ENCODE data around the gene IMMT.

The IMMT gene

GRCh38 chr2:86176597-86176996 is 18.7 kb downstream of the IMMT start:
- no peak overlapping the region for H3K4me2 ChIP-seq (ENCODE audit: low read length, poor library complexity, severe bottlenecking)
- no peak overlapping the region for H4K91ac ChIP-seq (ENCODE audit: low read length)
- no peaks in the 10 kb centered on the region for H3K4me1 ChIP-seq (ENCODE audit: control insufficient read depth, insufficient read depth, low read depth, low read length)
- peaks cover 21 to 72% of the 10 kb centered on the region in 2 experiments for H3K36me3 ChIP-seq (ENCODE audit: control insufficient read depth in 1 of 2, insufficient read depth in 2 of 2, low read depth in 1 of 2, low read length in 2 of 2)
- H2BK5ac ChIP-seq (ENCODE audit: low read depth, low read length, poor library complexity, severe bottlenecking): no peak overlapping the region
- no peak overlapping the region for H4K8ac ChIP-seq (ENCODE audit: low read length)
- no peaks in the 10 kb centered on the region for H3K9me3 ChIP-seq (ENCODE audit: control insufficient read depth, low read length)
- H3K27me3 ChIP-seq (ENCODE audit: control insufficient read depth in 1 of 2, insufficient read depth in 1 of 2, low read length in 2 of 2): no peaks in the 10 kb centered on the region
- H3K23ac ChIP-seq (ENCODE audit: low read length in 2 of 2): no peak overlapping the region
- no peak overlapping the region for H3K4ac ChIP-seq (ENCODE audit: low read depth in 1 of 2, low read length in 2 of 2)
- no peak overlapping the region for H2BK15ac ChIP-seq (ENCODE audit: low read depth, poor library complexity, severe bottlenecking)
- H3K4me3 ChIP-seq (ENCODE audit: insufficient read depth in 1 of 2, low read depth in 1 of 2, low read length in 2 of 2): no peak overlapping the region
- no peak overlapping the region for H3K14ac ChIP-seq (ENCODE audit: low read length in 2 of 2)
- H2BK12ac ChIP-seq (ENCODE audit: low read length in 2 of 2): no peak overlapping the region
- H3K27ac ChIP-seq (ENCODE audit: low read length, poor library complexity, severe bottlenecking): no peak overlapping the region
- DNase-seq: no peak
- H3K18ac ChIP-seq (ENCODE audit: low read depth in 1 of 2, low read length in 2 of 2): no peak overlapping the region
- H2AK5ac ChIP-seq (ENCODE audit: low read length, severe bottlenecking): no peak overlapping the region
- H3K9ac ChIP-seq (ENCODE audit: low read length): no peak overlapping the region
- H3K79me1 ChIP-seq (replicated peaks; ENCODE audit: low read length, poor library complexity, severe bottlenecking): peaks cover 17% of the 10 kb centered on the region
- H2AFZ ChIP-seq (ENCODE audit: low read depth, low read length): no peak overlapping the region
- H2BK120ac ChIP-seq (ENCODE audit: low read depth, low read length): no peak overlapping the region

DNA sequence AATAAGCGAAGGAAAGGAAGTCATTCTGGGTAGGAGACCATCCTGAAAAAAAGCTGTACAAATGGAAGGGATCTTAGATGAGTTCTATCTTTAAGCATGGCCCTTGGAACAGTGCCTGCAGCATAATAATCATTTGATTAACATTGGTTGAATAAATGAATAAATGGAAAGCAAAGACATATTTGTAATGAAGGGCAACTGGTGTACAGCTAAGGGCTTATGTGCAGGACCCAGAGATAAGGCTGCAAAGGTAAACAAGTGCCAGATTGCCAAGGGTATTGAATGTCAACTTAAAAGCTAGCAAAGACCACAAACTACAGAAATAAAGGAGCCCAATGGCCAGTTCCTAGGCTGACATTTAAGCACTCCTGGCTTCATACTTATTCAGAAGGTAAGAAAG is 19.4 kb downstream of the IMMT start:
- H3K27me3 ChIP-seq (ENCODE audit: control insufficient read depth in 1 of 2, insufficient read depth in 1 of 2, low read length in 2 of 2): no peaks in the 10 kb centered on the region
- no peaks in the 10 kb centered on the region for H3K9me3 ChIP-seq (ENCODE audit: control insufficient read depth, low read length)
- no peak overlapping the region for H3K27ac ChIP-seq (ENCODE audit: low read length, poor library complexity, severe bottlenecking)
- 97% methylated on average over 1 of the region's 1 CpG for WGBS
- no peak overlapping the region for H3K14ac ChIP-seq (ENCODE audit: low read length in 2 of 2)
- H3K9ac ChIP-seq (ENCODE audit: low read length): no peak overlapping the region
- no peak overlapping the region for H3K18ac ChIP-seq (ENCODE audit: low read depth in 1 of 2, low read length in 2 of 2)
- H3K4me2 ChIP-seq (ENCODE audit: low read length, poor library complexity, severe bottlenecking): no peak overlapping the region
- no peak overlapping the region for H2BK120ac ChIP-seq (ENCODE audit: low read depth, low read length)
- H3K4me1 ChIP-seq (ENCODE audit: control insufficient read depth, insufficient read depth, low read depth, low read length): no peaks in the 10 kb centered on the region
- H3K36me3 ChIP-seq (ENCODE audit: control insufficient read depth in 1 of 2, insufficient read depth in 2 of 2, low read depth in 1 of 2, low read length in 2 of 2): peaks cover 21 to 75% of the 10 kb centered on the region in 2 experiments
- no peak overlapping the region for H3K4ac ChIP-seq (ENCODE audit: low read depth in 1 of 2, low read length in 2 of 2)
- H2BK15ac ChIP-seq (ENCODE audit: low read depth, poor library complexity, severe bottlenecking): no peak overlapping the region
- no peak overlapping the region for H2AFZ ChIP-seq (ENCODE audit: low read depth, low read length)
- H3K23ac ChIP-seq (ENCODE audit: low read length in 2 of 2): no peak overlapping the region
- no peak overlapping the region for H4K91ac ChIP-seq (ENCODE audit: low read length)
- H4K8ac ChIP-seq (ENCODE audit: low read length): no peak overlapping the region
- no peak overlapping the region for H2AK5ac ChIP-seq (ENCODE audit: low read length, severe bottlenecking)
- no peak overlapping the region for H3K4me3 ChIP-seq (ENCODE audit: insufficient read depth in 1 of 2, low read depth in 1 of 2, low read length in 2 of 2)
- H2BK5ac ChIP-seq (ENCODE audit: low read depth, low read length, poor library complexity, severe bottlenecking): no peak overlapping the region
- H3K79me1 ChIP-seq (replicated peaks; ENCODE audit: low read length, poor library complexity, severe bottlenecking): peaks cover 17% of the 10 kb centered on the region
- DNase-seq: no peak
- H2BK12ac ChIP-seq (ENCODE audit: low read length in 2 of 2): no peak overlapping the region

GRCh38 chr2:86174445-86174844 is 20.8 kb downstream of the IMMT start:
- Histone ChIP-seq H2AFZ (ENCODE audit: low read depth, low read length) (no peak overlapping the region), H3K14ac (ENCODE audit: low read length in 2 of 2) (no peak overlapping the region), H3K4me1 (ENCODE audit: control insufficient read depth, insufficient read depth, low read depth, low read length) (no peaks in the 10 kb centered on the region), H3K27me3 (ENCODE audit: control insufficient read depth in 1 of 2, insufficient read depth in 1 of 2, low read length in 2 of 2) (no peaks in the 10 kb centered on the region), H3K4ac (ENCODE audit: low read depth in 1 of 2, low read length in 2 of 2) (no peak overlapping the region), H3K18ac (ENCODE audit: low read depth in 1 of 2, low read length in 2 of 2) (no peak overlapping the region), H4K91ac (ENCODE audit: low read length) (no peak overlapping the region), H3K23ac (ENCODE audit: low read length in 2 of 2) (no peak overlapping the region), H2AK5ac (ENCODE audit: low read length, severe bottlenecking) (no peak overlapping the region), H3K79me1 (replicated peaks; ENCODE audit: low read length, poor library complexity, severe bottlenecking) (peaks cover 14% of the 10 kb centered on the region), H3K4me2 (ENCODE audit: low read length, poor library complexity, severe bottlenecking) (no peak overlapping the region), H3K27ac (ENCODE audit: low read length, poor library complexity, severe bottlenecking) (no peak overlapping the region), H4K8ac (ENCODE audit: low read length) (no peak overlapping the region), H3K9me3 (ENCODE audit: control insufficient read depth, low read length) (no peaks in the 10 kb centered on the region), H3K4me3 (ENCODE audit: insufficient read depth in 1 of 2, low read depth in 1 of 2, low read length in 2 of 2) (no peak overlapping the region), H2BK5ac (ENCODE audit: low read depth, low read length, poor library complexity, severe bottlenecking) (no peak overlapping the region), H2BK15ac (ENCODE audit: low read depth, poor library complexity, severe bottlenecking) (no peak overlapping the region), H2BK120ac (ENCODE audit: low read depth, low read length) (no peak overlapping the region), H3K36me3 (ENCODE audit: control insufficient read depth in 1 of 2, insufficient read depth in 2 of 2, low read depth in 1 of 2, low read length in 2 of 2) (peaks cover 13 to 82% of the 10 kb centered on the region in 2 experiments), H3K9ac (ENCODE audit: low read length) (no peak overlapping the region), H2BK12ac (ENCODE audit: low read length in 2 of 2) (no peak overlapping the region)
- WGBS: 100% methylated on average over 1 of the region's 2 CpGs
- no peak for DNase-seq

- Histone ChIP-seq H2BK5ac (ENCODE audit: low read depth, low read length, poor library complexity, severe bottlenecking) (no peak overlapping the region), H2BK15ac (ENCODE audit: low read depth, poor library complexity, severe bottlenecking) (no peak overlapping the region), H3K18ac (ENCODE audit: low read depth in 1 of 2, low read length in 2 of 2) (no peak overlapping the region), H2AK5ac (ENCODE audit: low read length, severe bottlenecking) (no peak overlapping the region), H4K91ac (ENCODE audit: low read length) (no peak overlapping the region), H3K4me1 (ENCODE audit: control insufficient read depth, insufficient read depth, low read depth, low read length) (no peaks in the 10 kb centered on the region), H3K4ac (ENCODE audit: low read depth in 1 of 2, low read length in 2 of 2) (no peak overlapping the region), H4K8ac (ENCODE audit: low read length) (no peak overlapping the region), H3K4me3 (ENCODE audit: insufficient read depth in 1 of 2, low read depth in 1 of 2, low read length in 2 of 2) (no peak overlapping the region), H2BK12ac (ENCODE audit: low read length in 2 of 2) (no peak overlapping the region), H3K9me3 (ENCODE audit: control insufficient read depth, low read length) (no peaks in the 10 kb centered on the region), H2AFZ (ENCODE audit: low read depth, low read length) (no peak overlapping the region), H3K4me2 (ENCODE audit: low read length, poor library complexity, severe bottlenecking) (no peak overlapping the region), H3K79me1 (replicated peaks; ENCODE audit: low read length, poor library complexity, severe bottlenecking) (peaks cover 14% of the 10 kb centered on the region), H3K27me3 (ENCODE audit: control insufficient read depth in 1 of 2, insufficient read depth in 1 of 2, low read length in 2 of 2) (no peaks in the 10 kb centered on the region), H3K14ac (ENCODE audit: low read length in 2 of 2) (no peak overlapping the region), H3K27ac (ENCODE audit: low read length, poor library complexity, severe bottlenecking) (no peak overlapping the region), H2BK120ac (ENCODE audit: low read depth, low read length) (no peak overlapping the region), H3K36me3 (ENCODE audit: control insufficient read depth in 1 of 2, insufficient read depth in 2 of 2, low read depth in 1 of 2, low read length in 2 of 2) (peaks cover 11 to 84% of the 10 kb centered on the region in 2 experiments), H3K9ac (ENCODE audit: low read length) (no peak overlapping the region), H3K23ac (ENCODE audit: low read length in 2 of 2) (no peak overlapping the region)
- WGBS: 100% methylated on average over 1 of the region's 2 CpGs
- no peak for DNase-seq
Measured at GRCh38 chr2:86172610-86173009, 22.7 kb downstream of the IMMT start.
